Stimulated activated CD8-positive, alpha-beta memory T cell treated with anti-CD3 and anti-CD28 coated beads, Interleukin-7, amount 100 ng/mL, for 4 hours (primary cell): Measurements from ENCODE around the gene MICALL2.

Source experiments
- DNase-seq, 2 donors: peaks; one replicate each; pipeline ENCODE4 v3.0.0-alpha.2; 2020; ENCODE audit warnings: low read depth in 2 of 2

Gene MICALL2

GRCh38 chr7:1433128-1433920, 25.9 kb downstream of the MICALL2 start:
- DNase-seq, result no peak

- peak; percentile 59 to 67 for DNase-seq
Measured at GRCh38 chr7:1432411-1433082, 26.7 kb downstream of the MICALL2 start.

GRCh38 chr7:1431634-1432380, 27.5 kb downstream of the MICALL2 start:
- DNase-seq, result no peak

GRCh38 chr7:1431226-1431625, 28.0 kb downstream of the MICALL2 start:
- no peak for DNase-seq

- no peak for DNase-seq
Measured at GRCh38 chr7:1430056-1430845, 29.0 kb downstream of the MICALL2 start.

GRCh38 chr7:1428941-1429501, 30.2 kb downstream of the MICALL2 start:
- DNase-seq, result no peak

- no peak for DNase-seq
Measured at GRCh38 chr7:1427064-1427657, 32.1 kb downstream of the MICALL2 start.

- DNase-seq, result no peak
Measured at GRCh38 chr7:1426474-1426873, 32.8 kb downstream of the MICALL2 start.

- DNase-seq, result no peak
Measured at GRCh38 chr7:1425292-1426136, 33.8 kb downstream of the MICALL2 start.

- DNase-seq, result no peak
Measured at GRCh38 chr7:1424041-1424440, 35.2 kb downstream of the MICALL2 start.

GRCh38 chr7:1423264-1423811, 35.9 kb downstream of the MICALL2 start:
- no peak for DNase-seq

- no peak for DNase-seq
Measured at GRCh38 chr7:1422512-1423263, 36.6 kb downstream of the MICALL2 start.

- DNase-seq, result no peak
Measured at GRCh38 chr7:1421946-1422345, 37.3 kb downstream of the MICALL2 start.

- no peak for DNase-seq
Measured at GRCh38 chr7:1421020-1421790, 38.1 kb downstream of the MICALL2 start.

- DNase-seq, result no peak
Measured at GRCh38 chr7:1419688-1420087, 39.6 kb downstream of the MICALL2 start.

- no peak for DNase-seq
Measured at GRCh38 chr7:1419310-1419634, 40.0 kb downstream of the MICALL2 start.

GRCh38 chr7:1418505-1419309, 40.6 kb downstream of the MICALL2 start:
- DNase-seq, result no peak
